Mesenchymal stem cell (in vitro differentiated cells and primary cell): ENCODE measurements around the gene GP1BB.
"Not testable (repeated sequence)": the region's sequence is repeated elsewhere in the genome, so short reads cannot be mapped to it uniquely, and the experiment has no call there.

Experiments used
- DNase-seq: peaks from one replicate; pipeline ENCODE4 v3.0.0-alpha.2; 2013
- H2AFZ ChIP-seq: one replicate; pipeline ENCODE4 v1.6.1; 2013; ENCODE audit warnings: low read depth, mild to moderate bottlenecking, control low read depth, inconsistent platforms, low read length, moderate library complexity
- H2AK5ac ChIP-seq: 2 replicates; pipeline ENCODE4 v1.6.1; 2013; ENCODE audit warnings: low read length, moderate library complexity, mild to moderate bottlenecking, inconsistent platforms; ENCODE audit not compliant: severe bottlenecking
- H2BK120ac ChIP-seq: one replicate; pipeline ENCODE4 v1.6.1; 2013; ENCODE audit warnings: low read depth, mild to moderate bottlenecking, inconsistent platforms, low read length, moderate library complexity
- H2BK12ac ChIP-seq, 2 experiments: one replicate each; pipeline ENCODE4 v1.6.1; 2013; ENCODE audit warnings: inconsistent platforms in 2 of 2, low read length in 2 of 2, mild to moderate bottlenecking in 2 of 2, moderate library complexity in 2 of 2, control low read depth in 1 of 2
- H2BK15ac ChIP-seq: one replicate; pipeline ENCODE4 v1.6.1; 2013; ENCODE audit warnings: mild to moderate bottlenecking, low read depth, inconsistent platforms; ENCODE audit not compliant: poor library complexity, severe bottlenecking
- H2BK5ac ChIP-seq: 2 replicates; pipeline ENCODE4 v1.6.1; 2013; ENCODE audit warnings: low read depth, mild to moderate bottlenecking, low read length, control low read depth, inconsistent platforms; ENCODE audit not compliant: poor library complexity, severe bottlenecking
- H3K14ac ChIP-seq, 2 experiments: one replicate each; pipeline ENCODE4 v1.6.1; 2013; ENCODE audit warnings: inconsistent platforms in 2 of 2, low read length in 2 of 2, control low read depth in 1 of 2, mild to moderate bottlenecking in 1 of 2, moderate library complexity in 1 of 2
- H3K18ac ChIP-seq, 2 experiments: one replicate each; pipeline ENCODE4 v1.6.1; 2013; ENCODE audit warnings: inconsistent platforms in 2 of 2, low read length in 2 of 2, control low read depth in 1 of 2, low read depth in 1 of 2, mild to moderate bottlenecking in 1 of 2
- H3K23ac ChIP-seq, 2 experiments: one replicate each; pipeline ENCODE4 v1.6.1; 2013; ENCODE audit warnings: inconsistent platforms in 2 of 2, low read length in 2 of 2, mild to moderate bottlenecking in 2 of 2, moderate library complexity in 2 of 2, control low read depth in 1 of 2
- H3K27ac ChIP-seq: 2 replicates; pipeline ENCODE4 v1.5.1; 2013; ENCODE audit warnings: mild to moderate bottlenecking, moderate library complexity, low read length, control low read depth, inconsistent platforms; ENCODE audit not compliant: poor library complexity, severe bottlenecking
- H3K27me3 ChIP-seq, 2 experiments: 2 replicates each; pipeline versions ENCODE4 v1.6.1 to v1.7.0; 2013; ENCODE audit warnings: low read length in 2 of 2, mild to moderate bottlenecking in 2 of 2, moderate library complexity in 2 of 2, control low read depth in 1 of 2, inconsistent platforms in 1 of 2; ENCODE audit not compliant: control insufficient read depth in 1 of 2, insufficient read depth in 1 of 2
- H3K36me3 ChIP-seq, 2 experiments: 2 replicates each; pipeline versions ENCODE4 v1.6.1 to v1.7.0; 2013; ENCODE audit warnings: low read length in 2 of 2, control low read depth in 1 of 2, inconsistent platforms in 1 of 2, low read depth in 1 of 2, mild to moderate bottlenecking in 1 of 2; ENCODE audit not compliant: insufficient read depth in 2 of 2, control insufficient read depth in 1 of 2
- H3K4ac ChIP-seq, 2 experiments: one replicate each; pipeline ENCODE4 v1.6.1; 2013; ENCODE audit warnings: inconsistent platforms in 2 of 2, low read length in 2 of 2, mild to moderate bottlenecking in 2 of 2, moderate library complexity in 2 of 2, control low read depth in 1 of 2, low read depth in 1 of 2
- H3K4me1 ChIP-seq: 2 replicates; pipeline ENCODE4 v1.6.1; 2013; ENCODE audit warnings: low read depth, low read length, control low read depth; ENCODE audit not compliant: control insufficient read depth, insufficient read depth
- H3K4me2 ChIP-seq: 2 replicates; pipeline ENCODE4 v1.6.1; 2013; ENCODE audit warnings: low read length, mild to moderate bottlenecking, inconsistent platforms; ENCODE audit not compliant: poor library complexity, severe bottlenecking
- H3K4me3 ChIP-seq, 2 experiments: 2 replicates each; pipeline versions ENCODE4 v1.5.1 to v1.7.0; 2013; ENCODE audit warnings: low read length in 2 of 2, mild to moderate bottlenecking in 2 of 2, control low read depth in 1 of 2, low read depth in 1 of 2; ENCODE audit not compliant: insufficient read depth in 1 of 2
- H3K79me1 ChIP-seq: replicated peaks from 2 replicates; pipeline ENCODE4 v1.6.1; 2013; ENCODE audit warnings: mild to moderate bottlenecking, control low read depth, low read length, inconsistent platforms; ENCODE audit not compliant: poor library complexity, severe bottlenecking
- H3K9ac ChIP-seq: 2 replicates; pipeline ENCODE4 v1.7.0; 2013; ENCODE audit warnings: mild to moderate bottlenecking, low read length, moderate library complexity
- H3K9me3 ChIP-seq: 2 replicates; pipeline ENCODE4 v1.7.0; 2013; ENCODE audit warnings: mild to moderate bottlenecking, low read length; ENCODE audit not compliant: control insufficient read depth
- H4K8ac ChIP-seq: one replicate; pipeline ENCODE4 v1.6.1; 2013; ENCODE audit warnings: inconsistent platforms, mild to moderate bottlenecking, low read length, moderate library complexity
- H4K91ac ChIP-seq: one replicate; pipeline ENCODE4 v1.6.1; 2013; ENCODE audit warnings: mild to moderate bottlenecking, low read length, inconsistent platforms
- WGBS: methylation state at CpG from one replicate; pipeline ENCODE4 v1.1.7; 2013; ENCODE audit warnings: mixed read lengths; 5-methylcytosine and 5-hydroxymethylcytosine counted together

Gene GP1BB

GRCh38 chr22:19675428-19675827 is 47.9 kb upstream of the GP1BB start:
- Histone ChIP-seq H3K79me1 (no peaks in the 10 kb centered on the region), H3K4me3 (no peak overlapping the region), H3K36me3 (no peaks in the 10 kb centered on the region), H2AK5ac (no peak overlapping the region), H2BK15ac (no peak overlapping the region), H2BK12ac (no peak overlapping the region), H3K27me3 (peaks cover 24 to 45% of the 10 kb centered on the region in 2 experiments), H3K27ac (no peak overlapping the region), H3K23ac (no peak overlapping the region), H3K4ac (no peak overlapping the region), H3K9ac (no peak overlapping the region), H3K14ac (no peak overlapping the region), H2AFZ (no peak overlapping the region), H2BK120ac (no peak overlapping the region), H4K8ac (no peak overlapping the region), H3K18ac (no peak overlapping the region), H3K9me3 (peaks cover 14% of the 10 kb centered on the region), H2BK5ac (no peak overlapping the region), H3K4me2 (no peak overlapping the region), H3K4me1 (no peaks in the 10 kb centered on the region), H4K91ac (no peak overlapping the region)
- WGBS = 78% methylated on average over 7 of the region's 7 CpGs
- DNase-seq = no peak

GRCh38 chr22:19676437-19676836 is 46.9 kb upstream of the GP1BB start:
- H3K14ac ChIP-seq, H3K4ac ChIP-seq, H3K79me1 ChIP-seq, H3K4me2 ChIP-seq, H2BK120ac ChIP-seq, H3K27ac ChIP-seq, DNase-seq, H3K36me3 ChIP-seq, H3K18ac ChIP-seq, H2BK5ac ChIP-seq, H3K4me1 ChIP-seq, H2AK5ac ChIP-seq, H3K9ac ChIP-seq, H2BK15ac ChIP-seq, H4K8ac ChIP-seq, H2BK12ac ChIP-seq, H3K4me3 ChIP-seq, H3K23ac ChIP-seq, H4K91ac ChIP-seq, H2AFZ ChIP-seq: not testable (repeated sequence)
- peaks cover 18 to 43% of the 10 kb centered on the region in 2 experiments for H3K27me3 ChIP-seq
- H3K9me3 ChIP-seq = peaks cover 10% of the 10 kb centered on the region
- WGBS = 55% methylated on average over 1 of the region's 1 CpG

GRCh38 chr22:19678949-19679521 is 44.3 kb upstream of the GP1BB start:
- no peak overlapping the region for H2AFZ ChIP-seq
- no peak overlapping the region for H3K4me3 ChIP-seq
- DNase-seq = no peak
- 71% methylated on average over 11 of the region's 11 CpGs for WGBS
- no peak overlapping the region for H2BK120ac ChIP-seq
- no peak overlapping the region for H3K23ac ChIP-seq
- H3K4ac ChIP-seq = no peak overlapping the region
- no peak overlapping the region for H2BK5ac ChIP-seq
- no peak overlapping the region for H2AK5ac ChIP-seq
- H3K9me3 ChIP-seq = no peaks in the 10 kb centered on the region
- no peaks in the 10 kb centered on the region for H3K4me1 ChIP-seq
- no peak overlapping the region for H4K91ac ChIP-seq
- no peaks in the 10 kb centered on the region for H3K36me3 ChIP-seq
- H4K8ac ChIP-seq = no peak overlapping the region
- no peak overlapping the region for H3K14ac ChIP-seq
- no peak overlapping the region for H3K4me2 ChIP-seq
- H3K27me3 ChIP-seq = peaks cover 14 to 55% of the 10 kb centered on the region in 2 experiments
- H3K79me1 ChIP-seq = no peaks in the 10 kb centered on the region
- H3K27ac ChIP-seq = no peak overlapping the region
- no peak overlapping the region for H3K18ac ChIP-seq
- no peak overlapping the region for H2BK15ac ChIP-seq
- no peak overlapping the region for H3K9ac ChIP-seq
- no peak overlapping the region for H2BK12ac ChIP-seq

- no peak overlapping the region for H2BK5ac ChIP-seq
- H3K18ac ChIP-seq = no peak overlapping the region
- WGBS = 36% methylated on average over 14 of the region's 14 CpGs
- H3K23ac ChIP-seq = no peak overlapping the region
- no peak overlapping the region for H4K8ac ChIP-seq
- no peak overlapping the region for H2BK15ac ChIP-seq
- H4K91ac ChIP-seq = no peak overlapping the region
- H2BK120ac ChIP-seq = no peak overlapping the region
- H3K79me1 ChIP-seq = no peaks in the 10 kb centered on the region
- H3K4me3 ChIP-seq = no peak overlapping the region
- no peak overlapping the region for H3K4me2 ChIP-seq
- H3K14ac ChIP-seq = no peak overlapping the region
- no peaks in the 10 kb centered on the region for H3K9me3 ChIP-seq
- H3K27ac ChIP-seq = no peak overlapping the region
- peak; percentile 2 for DNase-seq
- no peaks in the 10 kb centered on the region for H3K36me3 ChIP-seq
- H3K4me1 ChIP-seq = no peaks in the 10 kb centered on the region
- H3K9ac ChIP-seq = no peak overlapping the region
- H2BK12ac ChIP-seq = no peak overlapping the region
- peaks cover 8 to 50% of the 10 kb centered on the region in 2 experiments for H3K27me3 ChIP-seq
- no peak overlapping the region for H2AFZ ChIP-seq
- H3K4ac ChIP-seq = no peak overlapping the region
- no peak overlapping the region for H2AK5ac ChIP-seq
Measured at GRCh38 chr22:19679522-19680101, 43.7 kb upstream of the GP1BB start.
